Muscle of back (tissue), 11 donors: ENCODE results near the gene DENND5A. TPM values are rescaled to one million over a fixed set of nuclear protein-coding genes. Genes with fewer than 3 reads are reported as not detected.
"Not testable (repeated sequence)": the region's sequence is repeated elsewhere in the genome, so short reads cannot be mapped to it uniquely, and the experiment has no call there.

Source experiments
- DNase-seq, 3 donors: peaks; one replicate each; pipeline versions ENCODE4 v3.0.0 to v3.0.0-alpha.2; 2013
- polyA plus RNA-seq, 10 donors: library from polyadenylated mRNA; unstranded; fragments of 120-200 nt; gene quantifications; one replicate each; pipeline ENCODE4 v1.2.1, GENCODE V29; 2013; ENCODE audit not compliant: insufficient read length in 10 of 10

The DENND5A gene
- polyA plus RNA-seq, 10 donors, result 63.7 to 89.4 (median 72.1) TPM

GRCh38 chr11:9178716-9179115 lies 86.4 kb downstream of the DENND5A start:
- DNase-seq, result no peak

- no peak for DNase-seq
Observed at GRCh38 chr11:9177438-9178091, 87.6 kb downstream of the DENND5A start.

- DNase-seq, result no peak
Observed at GRCh38 chr11:9176550-9176949, 88.6 kb downstream of the DENND5A start.

GRCh38 chr11:9176136-9176535 lies 89.0 kb downstream of the DENND5A start:
- no peak for DNase-seq

- no peak for DNase-seq
Observed at GRCh38 chr11:9172389-9172788, 92.8 kb downstream of the DENND5A start.

- DNase-seq, result no peak
Observed at GRCh38 chr11:9170450-9170849, 94.7 kb downstream of the DENND5A start.

- no peak for DNase-seq
Observed at GRCh38 chr11:9169595-9170295, 95.4 kb downstream of the DENND5A start.

GRCh38 chr11:9161991-9162390 lies 103.2 kb downstream of the DENND5A start:
- not testable (repeated sequence) for DNase-seq

- DNase-seq, result no peak
Observed at GRCh38 chr11:9160166-9160565, 105.0 kb downstream of the DENND5A start.

- peak in 1 of 3 donors; percentile 54 for DNase-seq
Observed at GRCh38 chr11:9158898-9159391, 106.2 kb downstream of the DENND5A start.

GRCh38 chr11:9155930-9156329 lies 109.2 kb downstream of the DENND5A start:
- no peak for DNase-seq

GRCh38 chr11:9153651-9154050 lies 111.5 kb downstream of the DENND5A start:
- DNase-seq, result no peak

- DNase-seq, result no peak
Observed at GRCh38 chr11:9151631-9152030, 113.5 kb downstream of the DENND5A start.

GRCh38 chr11:9150926-9151325 lies 114.2 kb downstream of the DENND5A start:
- no peak for DNase-seq

- DNase-seq, result no peak
Observed at GRCh38 chr11:9150501-9150900, 114.6 kb downstream of the DENND5A start.

- DNase-seq, result no peak
Observed at GRCh38 chr11:9148727-9149126, 116.4 kb downstream of the DENND5A start.

GRCh38 chr11:9148035-9148434 lies 117.1 kb downstream of the DENND5A start:
- no peak for DNase-seq

GRCh38 chr11:9146477-9146876 lies 118.7 kb downstream of the DENND5A start:
- DNase-seq, result no peak

GRCh38 chr11:9145283-9145682 lies 119.9 kb downstream of the DENND5A start:
- no peak for DNase-seq

- no peak for DNase-seq
Observed at GRCh38 chr11:9144828-9145227, 120.3 kb downstream of the DENND5A start.

GRCh38 chr11:9143721-9144120 lies 121.4 kb downstream of the DENND5A start:
- DNase-seq, result no peak

- no peak for DNase-seq
Observed at GRCh38 chr11:9142732-9143131, 122.4 kb downstream of the DENND5A start.

- DNase-seq, result no peak
Observed at GRCh38 chr11:9141186-9141585, 124.0 kb downstream of the DENND5A start.
